ENCODE data around the gene C1orf50.

DNA sequence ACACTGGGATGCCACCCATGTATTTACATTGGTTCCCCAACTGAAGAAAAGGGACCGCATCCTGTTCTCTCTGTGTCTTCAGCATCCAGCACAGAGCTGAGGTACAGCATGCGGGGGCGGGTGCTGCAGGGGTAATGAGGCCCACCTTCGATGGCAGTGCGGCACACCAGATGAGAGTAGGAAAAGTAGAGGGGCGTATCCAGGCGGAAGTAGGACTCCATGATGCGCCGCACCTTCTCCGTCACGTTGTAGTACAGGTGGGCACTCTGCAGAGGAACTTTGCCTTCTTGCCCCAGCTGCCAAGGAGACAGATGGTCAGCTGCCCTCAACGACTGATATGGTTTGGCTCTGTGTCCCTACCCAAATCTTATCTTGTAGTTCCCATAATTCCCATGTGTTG, 17.0 kb upstream of the C1orf50 start:
- TF ChIP-seq, protein P1, sequence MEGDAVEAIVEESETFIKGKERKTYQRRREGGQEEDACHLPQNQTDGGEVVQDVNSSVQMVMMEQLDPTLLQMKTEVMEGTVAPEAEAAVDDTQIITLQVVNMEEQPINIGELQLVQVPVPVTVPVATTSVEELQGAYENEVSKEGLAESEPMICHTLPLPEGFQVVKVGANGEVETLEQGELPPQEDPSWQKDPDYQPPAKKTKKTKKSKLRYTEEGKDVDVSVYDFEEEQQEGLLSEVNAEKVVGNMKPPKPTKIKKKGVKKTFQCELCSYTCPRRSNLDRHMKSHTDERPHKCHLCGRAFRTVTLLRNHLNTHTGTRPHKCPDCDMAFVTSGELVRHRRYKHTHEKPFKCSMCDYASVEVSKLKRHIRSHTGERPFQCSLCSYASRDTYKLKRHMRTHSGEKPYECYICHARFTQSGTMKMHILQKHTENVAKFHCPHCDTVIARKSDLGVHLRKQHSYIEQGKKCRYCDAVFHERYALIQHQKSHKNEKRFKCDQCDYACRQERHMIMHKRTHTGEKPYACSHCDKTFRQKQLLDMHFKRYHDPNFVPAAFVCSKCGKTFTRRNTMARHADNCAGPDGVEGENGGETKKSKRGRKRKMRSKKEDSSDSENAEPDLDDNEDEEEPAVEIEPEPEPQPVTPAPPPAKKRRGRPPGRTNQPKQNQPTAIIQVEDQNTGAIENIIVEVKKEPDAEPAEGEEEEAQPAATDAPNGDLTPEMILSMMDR (conservative IDR thresholded peaks at IDR 0.05; ENCODE audit: low read depth, low read length): no peak
- TF ChIP-seq EZH2 (IDR thresholded peaks at IDR 0.05; ENCODE audit: low read length, unreplicated experiment): no peak
- TF ChIP-seq EZH2phosphoT487 (IDR thresholded peaks at IDR 0.05; ENCODE audit: borderline replicate concordance, low read length): no peak

Data from PC-3 (cell line).